AG04450 (cell line): ENCODE results near the gene ATP12A. TPM values are rescaled to one million over a fixed set of nuclear protein-coding genes. Genes with fewer than 3 reads are reported as not detected.

Source experiments
- CTCF ChIA-PET: fragments of 300-600, 350-600 bp; formaldehyde crosslinking; extraction: SDS; loops from one replicate; lab custom pipeline; 2022; ENCODE audit warnings: antibody characterized with exemption, inconsistent platforms; lab: Charles Lee
- POLR2A ChIA-PET: fragments of 350-600 bp; formaldehyde crosslinking; extraction: SDS; loops from one replicate; lab custom pipeline; 2021; ENCODE audit warnings: antibody characterized with exemption, inconsistent platforms; lab: Yijun Ruan, JAX
- DNase-seq: peaks from one replicate; pipeline ENCODE4 v3.0.0-alpha.2; 2011; ENCODE audit warnings: low read depth, low spot score
- H3K27ac ChIP-seq: one replicate; pipeline ENCODE4 v1.5.1; 2012; ENCODE audit warnings: low read depth, low read length, control low read depth
- H3K27me3 ChIP-seq: one replicate; pipeline ENCODE4 v1.6.0; 2012; ENCODE audit warnings: low read length; ENCODE audit not compliant: control insufficient read depth, insufficient read depth
- H3K4me3 ChIP-seq: 2 replicates; pipeline ENCODE4 v1.5.1; 2011; ENCODE audit warnings: mild to moderate bottlenecking, low read depth, low read length, control low read depth
- H3K9me3 ChIP-seq: 2 replicates; pipeline ENCODE4 v1.5.1; 2012; ENCODE audit warnings: low read length; ENCODE audit not compliant: control insufficient read depth, insufficient read depth
- CTCF ChIP-seq: IDR thresholded peaks from 2 replicates; pipeline ENCODE4 v1.5.1; 2011; ENCODE audit warnings: low read depth, low read length, control low read depth, inconsistent platforms
- polyA plus RNA-seq: library from polyadenylated mRNA; depleted of rRNA; stranded (reverse); fragments of >200 nt; gene quantifications from 2 replicates; pipeline ENCODE4 v1.2.3, GENCODE V29; 2011

ATP12A gene
- polyA plus RNA-seq, 1 experiment = not detected

- no peak for TF ChIP-seq CTCF
- Histone ChIP-seq H3K27me3 (peaks cover 5% of the 10 kb centered on the region), H3K27ac (no peak overlapping the region), H3K9me3 (no peaks in the 10 kb centered on the region), H3K4me3 (no peak overlapping the region)
- no peak for DNase-seq
- CTCF ChIA-PET = interaction anchor here (1.2 kb wide), 1 partner anchor 297 kb away, joined by 3 read pairs; no protein-coding TSS in a partner anchor
- POLR2A ChIA-PET = no interaction called here
These were observed 18.5 kb downstream of the ATP12A start for GRCh38 chr13:24698686-24699085.

DNA sequence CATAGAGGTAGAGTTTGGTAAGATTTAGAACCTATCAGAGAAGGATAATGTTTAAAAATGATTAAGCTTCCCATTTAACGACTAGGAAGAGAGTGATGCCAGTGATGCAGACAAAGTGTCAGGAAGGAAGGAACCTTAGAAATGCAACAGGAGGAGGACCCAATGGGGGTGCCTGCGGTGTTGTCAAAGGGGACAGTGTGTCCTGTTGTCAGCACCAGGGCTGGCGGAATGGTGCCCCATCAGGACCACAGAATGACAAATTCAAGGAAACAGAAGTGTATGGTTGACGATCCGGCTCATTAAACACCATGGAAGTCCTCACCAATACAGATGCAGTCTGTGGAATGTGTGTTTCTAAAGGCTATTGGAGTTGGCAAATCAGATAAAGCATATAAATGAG, 19.3 kb downstream of the ATP12A start:
- no peak overlapping the region for H3K27ac ChIP-seq
- no peak for DNase-seq
- H3K9me3 ChIP-seq = no peaks in the 10 kb centered on the region
- TF ChIP-seq CTCF = no peak
- peaks cover 5% of the 10 kb centered on the region for H3K27me3 ChIP-seq
- ChIA-PET POLR2A (no interaction called here), CTCF (interaction anchor here (0.5 kb wide), 1 partner anchor 28 kb away, joined by 3 read pairs; no protein-coding TSS in a partner anchor)
- no peak overlapping the region for H3K4me3 ChIP-seq

DNA sequence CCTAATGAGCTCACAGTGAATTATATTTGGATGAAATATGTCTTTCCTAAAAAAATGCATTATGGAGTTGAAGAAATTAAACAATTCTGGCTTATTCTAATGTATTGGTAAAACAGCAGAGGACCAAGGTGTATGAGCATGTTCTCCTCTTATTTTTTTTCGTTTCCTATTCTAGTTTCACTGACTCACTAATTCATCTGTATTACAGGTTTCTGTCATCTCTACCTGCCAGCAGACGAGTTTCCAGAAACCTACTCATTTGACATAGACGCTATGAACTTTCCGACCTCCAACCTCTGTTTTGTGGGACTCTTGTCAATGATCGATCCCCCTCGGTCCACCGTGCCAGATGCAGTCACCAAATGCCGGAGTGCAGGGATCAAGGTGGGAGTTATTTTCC, 20.3 kb downstream of the ATP12A start:
- H3K4me3 ChIP-seq = no peak overlapping the region
- ChIA-PET CTCF (no interaction called here), POLR2A (no interaction called here)
- H3K27me3 ChIP-seq = peaks cover 5% of the 10 kb centered on the region
- DNase-seq = no peak
- no peak overlapping the region for H3K27ac ChIP-seq
- no peaks in the 10 kb centered on the region for H3K9me3 ChIP-seq
- no peak for TF ChIP-seq CTCF

DNA sequence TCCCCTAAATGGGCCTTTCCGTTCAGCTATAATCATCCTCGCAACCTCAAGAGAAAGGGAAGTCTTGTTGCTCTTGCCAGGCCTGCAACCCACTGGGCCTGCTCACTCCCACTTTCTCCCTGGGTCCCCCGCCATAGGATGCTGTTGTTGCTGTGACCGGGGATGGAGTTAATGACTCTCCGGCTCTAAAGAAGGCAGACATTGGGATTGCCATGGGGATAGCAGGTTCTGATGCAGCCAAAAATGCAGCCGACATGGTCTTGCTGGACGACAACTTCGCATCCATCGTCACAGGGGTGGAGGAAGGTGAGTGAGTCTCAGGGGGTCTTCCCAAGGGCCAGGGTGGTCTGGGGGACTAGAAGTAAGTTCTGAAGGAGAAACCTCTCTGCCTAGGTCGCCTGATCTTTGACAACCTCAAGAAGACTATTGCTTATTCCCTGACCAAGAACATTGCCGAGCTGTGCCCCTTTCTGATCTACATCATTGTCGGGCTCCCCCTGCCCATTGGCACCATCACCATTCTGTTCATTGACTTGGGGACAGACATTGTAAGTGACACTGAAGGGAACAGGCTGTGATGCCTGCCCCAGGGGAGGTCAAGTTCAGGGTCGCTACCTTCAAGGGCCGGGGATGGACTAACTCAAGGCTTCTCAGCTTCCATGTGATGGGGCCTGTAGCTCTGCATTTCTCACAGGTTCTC, 26.8 kb downstream of the ATP12A start:
- H3K9me3 ChIP-seq = no peaks in the 10 kb centered on the region
- no peak for DNase-seq
- no peak overlapping the region for H3K27ac ChIP-seq
- no peak for TF ChIP-seq CTCF
- ChIA-PET POLR2A (no interaction called here), CTCF (interaction anchor here (1.2 kb wide), 1 partner anchor 14 kb away, joined by 3 read pairs; no protein-coding TSS in a partner anchor)
- H3K27me3 ChIP-seq = peaks cover 4% of the 10 kb centered on the region
- H3K4me3 ChIP-seq = no peak overlapping the region

DNA sequence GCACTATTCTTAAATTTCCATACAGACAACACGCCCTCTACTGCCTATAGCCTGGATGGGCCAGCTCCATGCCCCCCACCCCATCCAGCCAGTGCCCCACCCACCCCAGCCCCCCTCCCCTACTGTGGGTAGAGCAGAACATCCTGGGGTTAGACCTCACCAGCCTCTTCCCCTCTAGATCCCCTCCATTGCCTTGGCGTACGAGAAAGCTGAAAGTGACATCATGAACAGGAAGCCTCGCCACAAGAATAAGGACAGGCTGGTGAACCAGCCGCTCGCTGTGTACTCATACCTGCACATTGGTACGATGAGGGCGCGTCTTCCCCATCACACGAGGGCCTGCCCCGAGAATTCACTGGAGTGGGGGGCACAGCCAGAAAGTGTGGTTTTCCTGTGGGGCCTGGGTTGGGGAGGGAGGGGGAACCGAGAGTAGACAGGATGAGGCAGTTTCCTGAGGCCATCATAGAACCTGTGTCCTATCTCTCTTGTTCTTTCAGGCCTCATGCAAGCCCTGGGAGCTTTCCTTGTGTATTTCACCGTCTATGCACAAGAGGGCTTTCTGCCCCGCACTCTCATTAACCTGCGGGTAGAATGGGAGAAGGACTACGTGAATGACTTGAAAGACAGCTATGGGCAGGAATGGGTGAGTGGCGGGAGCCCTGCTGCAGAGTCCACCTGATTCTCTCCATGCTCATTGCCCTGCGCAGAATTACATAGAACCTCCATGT, 29.1 kb downstream of the ATP12A start:
- ChIA-PET POLR2A (no interaction called here), CTCF (no interaction called here)
- H3K4me3 ChIP-seq = no peak overlapping the region
- no peaks in the 10 kb centered on the region for H3K9me3 ChIP-seq
- no peak for TF ChIP-seq CTCF
- no peak overlapping the region for H3K27ac ChIP-seq
- no peak for DNase-seq
- H3K27me3 ChIP-seq = no peaks in the 10 kb centered on the region
